ENCODE measurements around the gene FLACC1. TPM values are rescaled to one million over a fixed set of nuclear protein-coding genes. Genes with fewer than 3 reads are reported as not detected.

FLACC1 gene
- total and polyA plus RNA-seq, 4 donors = 0.09 to 7.1 (median 1.1) TPM

GRCh38 chr2:201342923-201343322 lies 14.2 kb downstream of the FLACC1 start:
- WGBS = 76% methylated on average over 2 of the region's 2 CpGs
- no peaks in the 10 kb centered on the region for H3K36me3 ChIP-seq (ENCODE audit: control insufficient read depth in 4 of 4, insufficient read depth in 3 of 4, low read depth in 1 of 4, low read length in 3 of 4)

GRCh38 chr2:201329409-201329808 lies 27.7 kb downstream of the FLACC1 start:
- Histone ChIP-seq H3K9ac (ENCODE audit: low read depth in 1 of 2, low read length in 2 of 2) (no peak overlapping the region), H3K4me3 (ENCODE audit: low read depth in 1 of 3, low read length in 3 of 3) (no peak overlapping the region), H3K4me1 (ENCODE audit: control insufficient read depth in 4 of 4, insufficient read depth in 4 of 4, low read length in 3 of 4) (no peaks in the 10 kb centered on the region), H3K9me3 (ENCODE audit: control insufficient read depth in 4 of 4, low read length in 3 of 4) (peaks cover 0 to 6% (median 0%) of the 10 kb centered on the region in 4 donors), H3K27me3 (ENCODE audit: control insufficient read depth in 4 of 4, insufficient read depth in 4 of 4, low read length in 3 of 4) (no peaks in the 10 kb centered on the region), H3K36me3 (ENCODE audit: control insufficient read depth in 4 of 4, insufficient read depth in 3 of 4, low read depth in 1 of 4, low read length in 3 of 4) (no peaks in the 10 kb centered on the region), H3K27ac (ENCODE audit: low read depth in 1 of 2, low read length in 2 of 2) (no peak overlapping the region)
- no peak for DNase-seq (ENCODE audit: low spot score)
- 66% methylated on average over 1 of the region's 1 CpG for WGBS
- TF ChIP-seq SP1 (IDR thresholded peaks at IDR 0.05) = no peak
- TF ChIP-seq HNF4A (conservative IDR thresholded peaks at IDR 0.05) = no peak
- no peak for TF ChIP-seq YY1 (IDR thresholded peaks at IDR 0.05)
- TF ChIP-seq EGR1 (IDR thresholded peaks at IDR 0.05; ENCODE audit: low read depth in 2 of 2) = no peak

More at GRCh38 chr2:201342923-201343322, 14.2 kb downstream of the FLACC1 start:
- Histone ChIP-seq H3K9ac (ENCODE audit: low read depth in 1 of 2, low read length in 2 of 2) (no peak overlapping the region), H3K9me3 (ENCODE audit: control insufficient read depth in 4 of 4, low read length in 3 of 4) (no peaks in the 10 kb centered on the region), H3K4me1 (ENCODE audit: control insufficient read depth in 4 of 4, insufficient read depth in 4 of 4, low read length in 3 of 4) (no peaks in the 10 kb centered on the region), H3K4me3 (ENCODE audit: low read depth in 1 of 3, low read length in 3 of 3) (no peak overlapping the region), H3K27me3 (ENCODE audit: control insufficient read depth in 4 of 4, insufficient read depth in 4 of 4, low read length in 3 of 4) (no peaks in the 10 kb centered on the region), H3K27ac (ENCODE audit: low read depth in 1 of 2, low read length in 2 of 2) (no peak overlapping the region)
- TF ChIP-seq NR2F2 (IDR thresholded peaks at IDR 0.05) (no peak), CTCF (IDR thresholded peaks at IDR 0.05; ENCODE audit: low read depth, low read length, missing input control) (no peak), FOXA1 (IDR thresholded peaks at IDR 0.05) (no peak), SP1 (IDR thresholded peaks at IDR 0.05) (no peak), FOXA2 (IDR thresholded peaks at IDR 0.05) (no peak), RXRA (IDR thresholded peaks at IDR 0.05) (no peak), RAD21 (IDR thresholded peaks at IDR 0.05) (no peak)
- DNase-seq (ENCODE audit: low spot score) = no peak

- H3K4me1 ChIP-seq (ENCODE audit: control insufficient read depth in 4 of 4, insufficient read depth in 4 of 4, low read length in 3 of 4) = no peaks in the 10 kb centered on the region
- H3K27ac ChIP-seq (ENCODE audit: low read depth in 1 of 2, low read length in 2 of 2) = no peak overlapping the region
- H3K27me3 ChIP-seq (ENCODE audit: control insufficient read depth in 4 of 4, insufficient read depth in 4 of 4, low read length in 3 of 4) = no peaks in the 10 kb centered on the region
- H3K9me3 ChIP-seq (ENCODE audit: control insufficient read depth in 4 of 4, low read length in 3 of 4) = peaks cover 0 to 9% (median 1%) of the 10 kb centered on the region in 4 donors
- H3K36me3 ChIP-seq (ENCODE audit: control insufficient read depth in 4 of 4, insufficient read depth in 3 of 4, low read depth in 1 of 4, low read length in 3 of 4) = no peaks in the 10 kb centered on the region
- H3K4me3 ChIP-seq (ENCODE audit: low read depth in 1 of 3, low read length in 3 of 3) = no peak overlapping the region
- DNase-seq (ENCODE audit: low spot score) = no peak
- no peak overlapping the region for H3K9ac ChIP-seq (ENCODE audit: low read depth in 1 of 2, low read length in 2 of 2)
- WGBS = 93% methylated on average over 3 of the region's 3 CpGs
- TF ChIP-seq FOXA2 (IDR thresholded peaks at IDR 0.05) (no peak), TAF1 (conservative IDR thresholded peaks at IDR 0.05) (no peak), HNF4G (IDR thresholded peaks at IDR 0.05) (no peak), FOXA1 (IDR thresholded peaks at IDR 0.05) (no peak), ATF3 (IDR thresholded peaks at IDR 0.05) (no peak), RAD21 (IDR thresholded peaks at IDR 0.05) (no peak), MAX (IDR thresholded peaks at IDR 0.05) (no peak), NR2F2 (IDR thresholded peaks at IDR 0.05) (no peak), RXRA (IDR thresholded peaks at IDR 0.05) (no peak), HNF4A (conservative IDR thresholded peaks at IDR 0.05) (no peak), EGR1 (IDR thresholded peaks at IDR 0.05; ENCODE audit: low read depth in 2 of 2) (no peak), SP1 (IDR thresholded peaks at IDR 0.05) (no peak), ZBTB33 (IDR thresholded peaks at IDR 0.05) (no peak), YY1 (IDR thresholded peaks at IDR 0.05) (no peak)
Measured at GRCh38 chr2:201327678-201328077, 29.5 kb downstream of the FLACC1 start.
